NCI-H128 (cell line): ENCODE results near the gene GMPR2.

Experiments
- DNase-seq: peaks from one replicate; lab custom pipeline; 2025; ENCODE audit not compliant: unreplicated experiment; lab: John Stamatoyannopoulos, UW

The GMPR2 gene

DNA sequence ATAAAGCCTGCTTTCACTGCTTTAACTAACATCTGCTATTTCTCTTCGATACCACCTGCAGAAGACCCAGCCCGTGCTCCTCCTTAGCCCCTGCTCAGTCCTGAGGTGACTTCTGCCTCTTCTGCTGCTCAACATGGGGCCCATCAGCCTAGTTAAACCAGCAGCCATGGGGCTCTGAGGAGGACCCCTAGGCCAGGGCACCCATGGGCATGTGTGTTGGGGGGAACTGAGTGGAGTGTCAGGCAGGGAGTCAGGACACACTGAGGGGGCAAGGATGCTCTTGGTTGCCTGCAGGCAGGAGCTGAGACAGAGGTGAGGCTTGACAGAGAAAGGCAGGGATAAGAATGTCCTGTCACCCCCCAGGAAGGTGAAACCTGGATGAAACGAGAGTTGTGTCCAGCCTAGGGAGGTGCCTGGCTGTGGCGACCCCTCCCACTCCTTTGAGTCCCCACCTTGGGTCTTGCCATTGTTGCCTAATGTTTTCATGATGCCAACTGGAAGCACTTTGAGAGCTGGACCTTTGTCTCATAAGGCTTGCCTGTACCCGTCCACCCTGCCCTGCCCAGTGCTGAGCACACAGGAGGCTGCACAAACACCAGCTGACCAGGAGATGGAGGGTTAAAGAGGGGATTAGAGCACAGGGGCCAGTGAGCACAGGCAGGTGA, 51.2 kb downstream of the GMPR2 start:
- no peak for DNase-seq

DNA sequence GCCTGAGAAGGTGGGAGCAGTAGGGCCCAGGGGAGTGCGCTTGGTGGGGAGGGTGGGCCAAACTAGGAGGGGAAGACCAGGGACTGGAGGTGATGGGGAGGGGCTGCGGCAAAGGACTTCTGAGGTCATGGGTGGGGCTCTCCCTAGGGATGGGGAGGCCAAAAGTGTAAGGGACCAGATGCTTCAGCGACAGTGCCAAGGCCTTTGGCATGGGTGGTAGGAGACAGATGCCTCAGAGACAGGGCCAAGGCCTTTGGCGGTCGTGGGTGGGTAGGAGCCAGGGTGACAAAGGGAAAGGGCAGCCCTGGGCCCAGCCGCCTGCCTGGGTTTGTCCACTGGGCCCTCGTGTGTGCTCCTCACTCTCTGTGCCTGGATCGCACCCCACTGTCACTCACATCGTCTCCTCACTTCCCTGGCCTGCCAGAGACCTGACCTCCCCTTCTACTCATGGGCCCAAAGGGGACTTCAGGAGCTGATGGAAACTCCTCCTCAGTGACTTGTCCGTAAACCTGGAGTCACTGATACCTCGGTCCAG, 51.8 kb downstream of the GMPR2 start:
- no peak for DNase-seq

DNA sequence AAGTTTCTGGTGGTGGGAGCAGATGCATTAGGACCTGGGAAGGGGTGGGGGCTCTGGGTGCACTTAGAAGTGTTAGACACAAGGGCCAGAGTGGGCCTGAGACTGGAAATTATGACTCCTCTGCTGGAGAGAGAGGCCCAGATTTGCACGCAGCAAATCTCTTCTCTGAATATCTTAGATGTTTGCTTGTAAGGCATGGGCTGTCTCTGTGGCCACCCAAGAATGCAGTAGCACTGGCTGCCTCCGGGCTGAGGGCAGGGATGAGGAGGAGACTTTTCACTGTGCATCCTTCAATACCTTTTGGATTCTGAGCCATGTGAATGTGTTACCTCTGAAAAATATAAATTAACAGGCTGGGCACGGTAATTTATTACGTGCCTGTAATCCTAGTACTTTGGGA, 52.6 kb downstream of the GMPR2 start:
- DNase-seq: no peak

GRCh38 chr14:24286996-24287395, 54.3 kb downstream of the GMPR2 start:
- DNase-seq: no peak
